GM12878 (cell line): ENCODE data around the gene DUSP10. TPM values are rescaled to one million over a fixed set of nuclear protein-coding genes. Genes with fewer than 3 reads are reported as not detected.
A peak's percentile ranks its signal among the peaks of the same experiment; 100 is the strongest.

Experiments
- CEBPZ ChIP-seq: fragments of 150-350 bp; IDR thresholded peaks from 2 replicates; pipeline ENCODE4 v1.6.1; 2016; ENCODE audit warnings: low read depth, low read length
- CTCF ChIP-seq, 3 experiments: IDR thresholded peaks in 2 of 3; conservative IDR thresholded peaks in 1 of 3; 2 replicates each; pipeline ENCODE4 v1.5.1; 2011; ENCODE audit warnings: low read depth in 3 of 3, low read length in 3 of 3, mild to moderate bottlenecking in 3 of 3, control low read depth in 2 of 3, moderate library complexity in 2 of 3, inconsistent platforms in 1 of 3, mixed read lengths in 1 of 3; ENCODE audit not compliant: control insufficient read depth in 2 of 3, insufficient read depth in 1 of 3; ENCODE audit errors: extremely low read depth in 1 of 3
- CUX1 ChIP-seq: IDR thresholded peaks from 2 replicates; pipeline ENCODE4 v1.6.1; 2012; ENCODE audit warnings: improper control_type of control experiment, low read depth, low read length; ENCODE audit not compliant: insufficient replicate concordance
- DPF2 ChIP-seq: fragments of 450-650 bp; IDR thresholded peaks from 2 replicates; pipeline ENCODE4 v1.6.1; 2017; ENCODE audit warnings: mild to moderate bottlenecking
- EZH2 ChIP-seq: IDR thresholded peaks from 2 replicates; pipeline ENCODE4 v1.6.1; 2012; ENCODE audit warnings: low read depth, mild to moderate bottlenecking, control low read depth, inconsistent platforms, low read length, borderline replicate concordance; ENCODE audit not compliant: control insufficient read depth
- FOXK2 ChIP-seq: fragments of 450-650 bp; IDR thresholded peaks from 2 replicates; pipeline ENCODE4 v1.6.1; 2017; ENCODE audit warnings: mild to moderate bottlenecking, moderate library complexity
- GATAD2B ChIP-seq: fragments of 450-650 bp; conservative IDR thresholded peaks from 2 replicates; pipeline ENCODE4 v1.6.1; 2017; ENCODE audit warnings: low read depth, mild to moderate bottlenecking, moderate library complexity
- HDAC6 ChIP-seq: fragments of 200-600 bp; sonication (generic); IDR thresholded peaks from one replicate; pipeline ENCODE4 v1.8.0; 2017; ENCODE audit warnings: antibody characterized with exemption; ENCODE audit not compliant: unreplicated experiment
- IRF5 ChIP-seq: fragments of 450-650 bp; IDR thresholded peaks from 2 replicates; pipeline ENCODE4 v1.6.1; 2017; ENCODE audit warnings: borderline replicate concordance
- MTA3 ChIP-seq: IDR thresholded peaks from 2 replicates; pipeline ENCODE4 v1.6.1; 2012; ENCODE audit warnings: low read length, inconsistent platforms, borderline replicate concordance
- NFXL1 ChIP-seq: fragments of 450-650 bp; IDR thresholded peaks from 2 replicates; pipeline ENCODE4 v1.6.1; 2017; ENCODE audit warnings: antibody characterized with exemption, mild to moderate bottlenecking, borderline replicate concordance
- PKNOX1 ChIP-seq: fragments of 450-650 bp; IDR thresholded peaks from 2 replicates; pipeline ENCODE4 v1.6.1; 2016; ENCODE audit warnings: mild to moderate bottlenecking
- SMAD1 ChIP-seq: fragments of 450-650 bp; IDR thresholded peaks from 2 replicates; pipeline ENCODE4 v1.6.1; 2018; ENCODE audit warnings: mild to moderate bottlenecking, low read depth; ENCODE audit not compliant: partially characterized antibody
- SP1 ChIP-seq: IDR thresholded peaks from one replicate; pipeline ENCODE4 v1.6.1; 2011; ENCODE audit warnings: low read depth, low read length
- SPI1 ChIP-seq: IDR thresholded peaks from 2 replicates; pipeline ENCODE4 v1.6.1; 2011; ENCODE audit warnings: low read depth, mild to moderate bottlenecking, low read length, moderate library complexity, borderline replicate concordance; ENCODE audit not compliant: insufficient read depth
- TAF1 ChIP-seq: IDR thresholded peaks from 2 replicates; pipeline ENCODE4 v1.6.1; 2011; ENCODE audit warnings: mild to moderate bottlenecking, low read depth, low read length, borderline replicate concordance
- polyA plus RNA-seq, 11 experiments: library from polyadenylated mRNA; depleted of rRNA in 4 of 11; unstranded in 6 of 11; stranded (reverse) in 5 of 11; fragments of >200 nt; fragmentation: Nextera tagmentation in 4 of 11; fragmentation: Illumina TruSeq in 1 of 11; extraction: Ambion mirVana in 4 of 11; extraction: Trizol in 1 of 11; gene quantifications; 1 replicate in 1 of 11; 2 replicates in 10 of 11; pipeline versions ENCODE4 v1.2.1 to v1.2.3, GENCODE V29; 2011 to 2016; ENCODE audit warnings: inconsistent platforms in 2 of 11, missing spikeins in 2 of 11, low read depth in 1 of 11
- total RNA-seq, 4 experiments: library from RNA; depleted of rRNA in 3 of 4; stranded (reverse); fragments of >200 nt in 3 of 4; fragmentation: Illumina TruSeq in 1 of 4; extraction: Trizol in 1 of 4; gene quantifications; 2 replicates each; pipeline versions ENCODE4 v1.2.1 to v1.2.3, GENCODE V29; 2013 to 2021

Gene DUSP10
- total and polyA plus RNA-seq, 10 of the 15 experiments (the other 5 are each of a cell fraction or from before 2014, with no cell fraction given), result 20.3 to 38.4 (median 27.8) TPM

GRCh38 chr1:221777431-221778072, 35.7 kb upstream of the DUSP10 start (continued):
- TF ChIP-seq CUX1 (peak; percentile 83), SP1 (peak; percentile 81), CEBPZ (no peak), GATAD2B (peak; percentile 97), TAF1 (no peak), IRF5 (peak; percentile 71; the same call in 1 of the 2 replicates), PKNOX1 (no peak), SPI1 (peak; percentile 86), NFXL1 (no peak), CTCF (IDR thresholded peaks at IDR 0.05 in 2 of 3, conservative IDR thresholded peaks at IDR 0.05 in 1 of 3; ENCODE audit: control insufficient read depth in 2 of 3, extremely low read depth in 1 of 3, insufficient read depth in 1 of 3, low read depth in 3 of 3, low read length in 3 of 3) (peak in 1 of 3 experiments; percentile 9; a peak in 1 of 6 replicates), HDAC6 (no peak), FOXK2 (no peak), SMAD1 (peak; percentile 44), EZH2 (no peak), MTA3 (peak; percentile 99), DPF2 (peak; percentile 91)
